ENCODE results near the gene MYT1.

GRCh38 chr20:64152906-64153305, 11.3 kb upstream of the MYT1 start:
- no peak for TF ChIP-seq CTCF (IDR thresholded peaks at IDR 0.05)
- TF ChIP-seq ZFX (IDR thresholded peaks at IDR 0.05; ENCODE audit: borderline replicate concordance) = no peak

Data from 22Rv1 (cell line).